Brain microvascular endothelial cell (primary cell): ENCODE data around the gene BTBD8.

Source experiments
- DNase-seq: peaks from one replicate; pipeline ENCODE4 v3.0.0-alpha.2; 2020
- H3K27ac ChIP-seq: fragments of 250-450 bp; sonication (Bioruptor Pico); 2 replicates; pipeline ENCODE4 v1.5.1; 2020; ENCODE audit warnings: mild to moderate bottlenecking, moderate library complexity
- H3K27me3 ChIP-seq: fragments of 250-450 bp; sonication (Bioruptor Pico); replicated peaks from 2 replicates; pipeline ENCODE4 v1.5.1; 2020; ENCODE audit warnings: mild to moderate bottlenecking
- H3K36me3 ChIP-seq: fragments of 250-450 bp; sonication (Bioruptor Pico); replicated peaks from 2 replicates; pipeline ENCODE4 v1.5.1; 2020; ENCODE audit warnings: mild to moderate bottlenecking
- H3K4me3 ChIP-seq: 2 replicates; pipeline ENCODE4 v1.5.1; 2011; ENCODE audit warnings: low read depth, mild to moderate bottlenecking, control low read depth, low read length, moderate library complexity
- in situ Hi-C: cut with HindIII; loops from 2 replicates; pipeline ENCODE4 v1.10.0; 2017; ENCODE audit warnings: low sequenced_read_pairs, low pct_ligation_motif_present
- TF ChIP-seq, protein P1 (sequence below): IDR thresholded peaks from 2 replicates; pipeline ENCODE4 v1.5.1; 2011; ENCODE audit warnings: low read depth, mild to moderate bottlenecking, moderate library complexity, low read length, control low read depth, inconsistent platforms; ENCODE audit errors: missing control alignments

The BTBD8 gene

DNA sequence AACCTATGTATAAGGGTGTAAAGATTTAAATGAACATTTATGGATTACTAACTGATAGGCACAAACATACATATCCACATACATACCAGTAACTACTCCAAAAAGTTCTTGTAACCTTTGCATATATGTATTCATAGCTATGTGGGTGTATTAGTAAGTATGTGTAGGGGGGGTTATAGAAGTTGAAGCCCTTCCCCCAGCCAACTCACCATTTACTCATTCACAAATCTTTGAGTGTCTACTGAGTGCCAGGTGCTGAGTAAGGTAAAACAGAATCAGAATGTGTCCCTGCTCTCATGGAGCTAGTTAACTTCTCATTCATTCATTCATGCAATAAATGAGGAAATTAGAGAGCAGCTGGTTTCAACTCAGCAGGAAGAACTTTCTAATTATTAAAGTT, 138.9 kb downstream of the BTBD8 start:
- Histone ChIP-seq H3K27me3 (no peaks in the 10 kb centered on the region), H3K36me3 (no peaks in the 10 kb centered on the region), H3K4me3 (no peak overlapping the region), H3K27ac (no peak overlapping the region)
- in situ Hi-C loops, result no loop called here
- DNase-seq, result no peak
- TF ChIP-seq, protein P1, sequence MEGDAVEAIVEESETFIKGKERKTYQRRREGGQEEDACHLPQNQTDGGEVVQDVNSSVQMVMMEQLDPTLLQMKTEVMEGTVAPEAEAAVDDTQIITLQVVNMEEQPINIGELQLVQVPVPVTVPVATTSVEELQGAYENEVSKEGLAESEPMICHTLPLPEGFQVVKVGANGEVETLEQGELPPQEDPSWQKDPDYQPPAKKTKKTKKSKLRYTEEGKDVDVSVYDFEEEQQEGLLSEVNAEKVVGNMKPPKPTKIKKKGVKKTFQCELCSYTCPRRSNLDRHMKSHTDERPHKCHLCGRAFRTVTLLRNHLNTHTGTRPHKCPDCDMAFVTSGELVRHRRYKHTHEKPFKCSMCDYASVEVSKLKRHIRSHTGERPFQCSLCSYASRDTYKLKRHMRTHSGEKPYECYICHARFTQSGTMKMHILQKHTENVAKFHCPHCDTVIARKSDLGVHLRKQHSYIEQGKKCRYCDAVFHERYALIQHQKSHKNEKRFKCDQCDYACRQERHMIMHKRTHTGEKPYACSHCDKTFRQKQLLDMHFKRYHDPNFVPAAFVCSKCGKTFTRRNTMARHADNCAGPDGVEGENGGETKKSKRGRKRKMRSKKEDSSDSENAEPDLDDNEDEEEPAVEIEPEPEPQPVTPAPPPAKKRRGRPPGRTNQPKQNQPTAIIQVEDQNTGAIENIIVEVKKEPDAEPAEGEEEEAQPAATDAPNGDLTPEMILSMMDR, result no peak

DNA sequence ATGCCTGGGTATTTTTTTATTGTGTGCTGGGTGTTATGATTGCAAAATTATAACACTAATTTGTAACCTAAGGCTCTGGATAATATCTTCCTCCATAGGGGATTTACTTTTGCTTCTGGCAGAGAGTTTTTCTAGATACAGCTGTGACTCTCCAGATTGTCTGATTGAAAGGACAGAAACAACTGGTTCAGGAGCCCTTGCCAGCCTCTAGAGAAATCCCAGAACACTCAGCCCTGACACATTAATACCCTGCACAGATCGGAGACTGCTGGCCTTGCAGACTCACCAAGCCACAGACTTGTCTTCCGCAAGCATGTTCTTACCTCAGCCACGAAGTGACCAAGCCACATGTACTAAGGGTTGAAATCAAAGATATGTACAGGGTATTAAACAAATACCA, 148.3 kb downstream of the BTBD8 start:
- no peaks in the 10 kb centered on the region for H3K36me3 ChIP-seq
- H3K27ac ChIP-seq, result no peak overlapping the region
- DNase-seq, result no peak
- H3K27me3 ChIP-seq, result no peaks in the 10 kb centered on the region
- TF ChIP-seq, protein P1, result no peak
- H3K4me3 ChIP-seq, result no peak overlapping the region
- in situ Hi-C loops, result no loop called here

DNA sequence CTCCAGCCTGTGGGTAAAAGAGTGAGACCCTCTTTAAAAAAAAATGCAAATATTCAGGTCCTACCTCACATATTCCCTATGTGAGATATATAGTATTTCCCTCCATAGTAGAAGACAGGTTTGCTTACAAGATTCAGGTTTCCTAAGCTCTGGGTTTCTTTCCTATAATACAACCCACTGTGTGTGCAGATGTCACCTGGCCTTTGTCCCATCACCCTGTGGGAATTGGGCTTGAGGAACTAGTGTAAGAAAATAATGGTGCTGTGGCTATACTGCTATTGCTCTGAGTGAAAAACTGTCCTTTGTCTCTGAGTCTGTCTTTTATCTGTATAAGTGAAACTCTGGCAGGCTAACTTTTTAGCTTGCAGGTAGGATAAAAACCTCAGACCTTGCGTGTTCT, 150.6 kb downstream of the BTBD8 start:
- DNase-seq, result no peak
- Histone ChIP-seq H3K27me3 (no peaks in the 10 kb centered on the region), H3K4me3 (no peak overlapping the region), H3K27ac (no peak overlapping the region), H3K36me3 (no peaks in the 10 kb centered on the region)
- TF ChIP-seq, protein P1, result no peak
- in situ Hi-C loops, result no loop called here
